ENCODE results near the gene PYM1. TPM values are rescaled to one million over a fixed set of nuclear protein-coding genes. Genes with fewer than 3 reads are reported as not detected.

The PYM1 gene
- total RNA-seq, 1 donor from 2014 or later = 29.3 TPM

Other genes with a start within 250 kb of the PYM1 start
- 1,498 and 1,557 TPM in 2 replicates for gene ITGA7, start 220.0 kb downstream of the PYM1 start, total RNA-seq
- gene BLOC1S1, start 211.8 kb downstream of the PYM1 start, total RNA-seq = 104 and 106 TPM in 2 replicates
- gene RDH5, start 207.5 kb downstream of the PYM1 start, total RNA-seq = 457 and 673 TPM in 2 replicates
- 2,565 and 2,632 TPM in 2 replicates for gene CD63, start 198.9 kb downstream of the PYM1 start, total RNA-seq
- 6.2 and 6.6 TPM in 2 replicates for gene GDF11, start 184.8 kb downstream of the PYM1 start, total RNA-seq
- 71.5 and 75.3 TPM in 2 replicates for gene SARNP, start 110.2 kb downstream of the PYM1 start, total RNA-seq
- 8.8 and 12.5 TPM in 2 replicates for gene ORMDL2, start 109.9 kb downstream of the PYM1 start, total RNA-seq
- 40.4 and 42.4 TPM in 2 replicates for gene DNAJC14, start 98.3 kb downstream of the PYM1 start, total RNA-seq
- gene MMP19, start 85.0 kb downstream of the PYM1 start, total RNA-seq = 8.6 and 8.8 TPM in 2 replicates
- gene DGKA, start 3.3 kb upstream of the PYM1 start, total RNA-seq = 24.2 and 33.1 TPM in 2 replicates
- gene PMEL, start 38.1 kb upstream of the PYM1 start, total RNA-seq = 0.10 and 0.53 TPM in 2 replicates
- 7.6 and 9.5 TPM in 2 replicates for gene CDK2, start 38.9 kb upstream of the PYM1 start, total RNA-seq
- 74.9 and 76.4 TPM in 2 replicates for gene RAB5B, start 46.2 kb upstream of the PYM1 start, total RNA-seq
- 14.0 and 15.8 TPM in 2 replicates for gene SUOX, start 69.4 kb upstream of the PYM1 start, total RNA-seq
- 1.1 and 3.0 TPM in 2 replicates for gene IKZF4, start 93.1 kb upstream of the PYM1 start, total RNA-seq
- 451 and 1,430 TPM in 2 replicates for gene RPS26, start 114.0 kb upstream of the PYM1 start, total RNA-seq
- gene ERBB3, start 152.3 kb upstream of the PYM1 start, total RNA-seq = 178 and 188 TPM in 2 replicates
- gene PA2G4, start 176.7 kb upstream of the PYM1 start, total RNA-seq = 233 and 241 TPM in 2 replicates
- gene RPL41, start 188.7 kb upstream of the PYM1 start, total RNA-seq = 1,498 and 1,992 TPM in 2 replicates
- 4.9 and 5.5 TPM in 2 replicates for gene ZC3H10, start 190.4 kb upstream of the PYM1 start, total RNA-seq
- 442 and 481 TPM in 2 replicates for gene ESYT1, start 200.4 kb upstream of the PYM1 start, total RNA-seq
- gene MYL6B, start 224.7 kb upstream of the PYM1 start, total RNA-seq = 3,936 and 4,339 TPM in 2 replicates
- gene MYL6, start 230.5 kb upstream of the PYM1 start, total RNA-seq = 883 and 1,119 TPM in 2 replicates

All from myocyte (in vitro differentiated cells).